NT2/D1 (cell line): ENCODE data around the gene TBC1D32.

Experiments used
- SUZ12 ChIP-seq: IDR thresholded peaks from 2 replicates; pipeline ENCODE4 v1.6.1; 2011; ENCODE audit not compliant: insufficient read length, insufficient read depth; ENCODE audit errors: extremely low read depth
- YY1 ChIP-seq: IDR thresholded peaks from 2 replicates; pipeline ENCODE4 v1.6.1; 2011; ENCODE audit not compliant: insufficient read length, insufficient read depth
- ZNF274 ChIP-seq: IDR thresholded peaks from 2 replicates; pipeline ENCODE4 v1.6.1; 2011; ENCODE audit warnings: mild to moderate bottlenecking, low read depth, low read length

GRCh38 chr6:121158891-121159290, 175.4 kb downstream of the TBC1D32 start:
- TF ChIP-seq YY1 (no peak), ZNF274 (no peak), SUZ12 (no peak)
